PC-9 (cell line): Measurements from ENCODE around the gene TAOK2. TPM values are rescaled to one million over a fixed set of nuclear protein-coding genes. Genes with fewer than 3 reads are reported as not detected.

Experiments used
- BruUV-seq: library from RNA; stranded (reverse); fragments of 400-500 nt; replicated peaks from 2 replicates; lab custom pipeline; 2021; lab: Mats Ljungman, UMichigan
- CTCF ChIA-PET: fragments of 300-600 bp; sonication (Branson Sonifier 250); formaldehyde crosslinking; loops from one replicate; lab custom pipeline; 2022; ENCODE audit warnings: antibody characterized with exemption; lab: Charles Lee
- POLR2A ChIA-PET: fragments of 300-600 bp; sonication (Branson Sonifier 250); formaldehyde crosslinking; loops from one replicate; lab custom pipeline; 2022; ENCODE audit warnings: antibody characterized with exemption; ENCODE audit not compliant: unreplicated experiment; lab: Charles Lee
- DNase-seq, 2 experiments: peaks; one replicate each; pipeline versions ENCODE4 v3.0.0 to v3.0.0-alpha.2; 2015 to 2022; ENCODE audit warnings: mixed read lengths in 1 of 2
- H2AFZ ChIP-seq: fragments of 200-600 bp; sonication (generic); 2 replicates; pipeline ENCODE4 v1.8.1; 2017; ENCODE audit warnings: antibody characterized with exemption
- H3F3A ChIP-seq: fragments of 200-600 bp; sonication (generic); 2 replicates; pipeline ENCODE4 v1.8.1; 2017; ENCODE audit warnings: antibody characterized with exemption, mild to moderate bottlenecking, low read depth; ENCODE audit not compliant: insufficient read depth
- H3K27ac ChIP-seq: fragments of 200-600 bp; sonication (generic); 2 replicates; pipeline ENCODE4 v1.6.1; 2016; ENCODE audit warnings: mixed run types
- H3K27me3 ChIP-seq: fragments of 200-600 bp; sonication (generic); 2 replicates; pipeline ENCODE4 v1.6.1; 2016; ENCODE audit warnings: low read depth, mixed run types; ENCODE audit not compliant: insufficient read depth
- H3K36me3 ChIP-seq: fragments of 200-600 bp; sonication (generic); 2 replicates; pipeline ENCODE4 v1.6.1; 2016; ENCODE audit warnings: low read depth, mixed run types
- H3K4me1 ChIP-seq: fragments of 200-600 bp; sonication (generic); replicated peaks from 2 replicates; pipeline ENCODE4 v1.6.1; 2016; ENCODE audit warnings: mixed run types; ENCODE audit not compliant: insufficient read depth
- H3K4me2 ChIP-seq: fragments of 200-600 bp; sonication (generic); 2 replicates; pipeline ENCODE4 v1.6.1; 2017; ENCODE audit warnings: mixed run types
- H3K4me3 ChIP-seq: fragments of 200-600 bp; sonication (generic); 2 replicates; pipeline ENCODE4 v1.6.1; 2016; ENCODE audit warnings: mixed run types
- H3K79me2 ChIP-seq: fragments of 200-600 bp; sonication (generic); 2 replicates; pipeline ENCODE4 v1.6.1; 2017; ENCODE audit warnings: low read depth, mixed run types
- H3K9me2 ChIP-seq: fragments of 200-600 bp; sonication (generic); 2 replicates; pipeline ENCODE4 v1.8.1; 2017; ENCODE audit warnings: mild to moderate bottlenecking; ENCODE audit not compliant: insufficient read depth
- H3K9me3 ChIP-seq: fragments of 200-600 bp; sonication (generic); 2 replicates; pipeline ENCODE4 v1.8.1; 2016; ENCODE audit warnings: low read depth; ENCODE audit not compliant: insufficient read depth
- H4K20me1 ChIP-seq: fragments of 200-600 bp; sonication (generic); 2 replicates; pipeline ENCODE4 v1.8.1; 2017; ENCODE audit not compliant: insufficient read depth
- EZH2 ChIP-seq: fragments of 200-600 bp; sonication (generic); IDR thresholded peaks from 2 replicates; pipeline ENCODE4 v1.8.0; 2017; ENCODE audit warnings: antibody characterized with exemption, low read depth
- intact Hi-C: fragments of 100-400 bp; cut with micrococcal nuclease; formaldehyde crosslinking; loops from one replicate; pipeline ENCODE4 v1.10.0; 2022; ENCODE audit not compliant: unreplicated experiment
- total RNA-seq: library from RNA; stranded (reverse); gene quantifications from 2 replicates; pipeline ENCODE4 v1.2.3, GENCODE V29; 2021
- TF ChIP-seq, protein P1 (sequence below): fragments of 200-600 bp; sonication (generic); conservative IDR thresholded peaks from 2 replicates; pipeline ENCODE4 v1.6.1; 2017; ENCODE audit warnings: mixed run types, antibody characterized with exemption, mild to moderate bottlenecking, moderate library complexity

Gene TAOK2
- total RNA-seq, 1 experiment from 2014 or later: 82.9 TPM

DNA sequence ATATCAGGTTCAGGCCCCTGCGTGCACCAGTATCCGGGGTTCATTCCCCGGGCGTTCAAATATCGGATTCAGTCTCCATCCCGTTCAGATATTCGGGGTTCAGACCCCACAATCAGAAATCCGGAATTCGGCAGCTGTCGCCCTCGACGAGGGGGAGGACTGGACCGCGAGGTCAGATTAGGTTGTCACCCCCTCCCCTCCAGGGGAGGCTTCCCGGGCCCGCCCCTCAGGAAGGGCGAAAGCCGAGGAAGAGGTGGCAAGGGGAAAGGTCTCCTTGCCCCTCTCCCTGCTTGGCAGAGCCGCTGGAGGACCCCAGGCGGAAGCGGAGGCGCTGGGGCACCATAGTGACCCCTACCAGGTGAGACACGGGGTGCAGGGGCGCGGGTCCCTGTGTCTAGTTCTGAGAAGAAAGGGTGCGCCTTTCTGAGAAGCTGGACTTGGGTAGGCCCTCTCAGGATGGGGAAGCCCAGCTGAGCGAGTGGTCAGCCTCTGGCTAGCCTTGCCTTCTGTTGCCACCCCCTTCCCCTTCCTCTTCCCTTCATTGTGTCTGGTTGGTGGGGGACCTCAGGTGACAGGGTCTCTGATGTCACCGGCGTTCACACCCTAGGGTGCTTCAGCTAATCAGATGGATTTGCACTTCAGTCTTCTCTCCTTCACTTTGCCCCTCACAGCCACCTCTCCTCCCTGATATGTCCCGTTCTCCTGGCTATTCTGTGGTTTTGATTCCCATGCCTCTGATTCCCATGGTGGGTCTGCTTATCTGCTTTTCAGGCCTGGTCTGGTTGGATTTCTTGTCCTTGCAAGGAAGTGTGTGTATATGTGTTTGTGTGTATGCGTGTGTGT, 844 bp downstream of the TAOK2 start:
- Histone ChIP-seq H3K27ac (peak overlapping the region; percentile 8; the same call in 1 of the 2 replicates), H3K9me2 (no peaks in the 10 kb centered on the region), H3K27me3 (no peaks in the 10 kb centered on the region), H3K4me3 (peak overlapping the region; percentile 84), H2AFZ (peak overlapping the region; percentile 94), H4K20me1 (peaks cover 21% of the 10 kb centered on the region; the same call in 1 of the 2 replicates), H3K36me3 (peaks cover 11% of the 10 kb centered on the region; the same call in 1 of the 2 replicates), H3K79me2 (peaks cover 41% of the 10 kb centered on the region), H3F3A (peaks cover 15% of the 10 kb centered on the region; the same call in 1 of the 2 replicates), H3K4me2 (peak overlapping the region; percentile 91), H3K4me1 (peaks cover 19% of the 10 kb centered on the region), H3K9me3 (no peaks in the 10 kb centered on the region)
- peak in 1 of 2 experiments; percentile 32 for DNase-seq
- TSS peak; percentile 98 for BruUV-seq
- intact Hi-C loops: no loop called here
- ChIA-PET POLR2A (interaction anchor here (1.3 to 1.7 kb wide), 2 partner anchors 13 to 48 kb away, joined by 22 read pairs; partner anchors contain the start of genes KCTD13 and TMEM219), CTCF (interaction anchor here (0.9 kb wide), 1 partner anchor 49 kb away, joined by 3 read pairs; the partner anchor contains the start of gene KCTD13)
- TF ChIP-seq EZH2: no peak
- TF ChIP-seq, protein P1, sequence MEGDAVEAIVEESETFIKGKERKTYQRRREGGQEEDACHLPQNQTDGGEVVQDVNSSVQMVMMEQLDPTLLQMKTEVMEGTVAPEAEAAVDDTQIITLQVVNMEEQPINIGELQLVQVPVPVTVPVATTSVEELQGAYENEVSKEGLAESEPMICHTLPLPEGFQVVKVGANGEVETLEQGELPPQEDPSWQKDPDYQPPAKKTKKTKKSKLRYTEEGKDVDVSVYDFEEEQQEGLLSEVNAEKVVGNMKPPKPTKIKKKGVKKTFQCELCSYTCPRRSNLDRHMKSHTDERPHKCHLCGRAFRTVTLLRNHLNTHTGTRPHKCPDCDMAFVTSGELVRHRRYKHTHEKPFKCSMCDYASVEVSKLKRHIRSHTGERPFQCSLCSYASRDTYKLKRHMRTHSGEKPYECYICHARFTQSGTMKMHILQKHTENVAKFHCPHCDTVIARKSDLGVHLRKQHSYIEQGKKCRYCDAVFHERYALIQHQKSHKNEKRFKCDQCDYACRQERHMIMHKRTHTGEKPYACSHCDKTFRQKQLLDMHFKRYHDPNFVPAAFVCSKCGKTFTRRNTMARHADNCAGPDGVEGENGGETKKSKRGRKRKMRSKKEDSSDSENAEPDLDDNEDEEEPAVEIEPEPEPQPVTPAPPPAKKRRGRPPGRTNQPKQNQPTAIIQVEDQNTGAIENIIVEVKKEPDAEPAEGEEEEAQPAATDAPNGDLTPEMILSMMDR: no peak

DNA sequence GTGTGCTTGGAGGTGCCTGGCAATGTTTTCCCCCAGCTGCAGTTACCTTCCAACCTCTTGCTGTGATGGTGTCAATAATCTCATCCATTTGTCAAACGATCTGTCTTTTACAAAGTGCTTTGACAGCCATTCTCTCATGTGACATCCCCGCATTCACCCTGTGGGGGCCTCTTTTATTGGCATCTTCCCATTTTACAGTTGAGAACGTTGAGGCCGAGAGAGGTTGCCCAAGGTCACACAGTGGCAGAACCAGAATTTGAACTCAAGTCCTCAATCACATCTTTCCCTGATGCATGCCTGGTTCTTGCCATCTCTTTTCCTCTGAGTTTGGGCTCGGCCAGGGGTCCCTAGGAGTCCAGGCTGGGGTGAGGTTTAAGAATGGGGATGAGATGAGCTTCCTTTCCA, 1.5 kb downstream of the TAOK2 start:
- H3K79me2 ChIP-seq: peaks cover 41% of the 10 kb centered on the region
- intact Hi-C loops: no loop called here
- H3K4me3 ChIP-seq: peak overlapping the region; percentile 84
- no peak for DNase-seq
- H4K20me1 ChIP-seq: peaks cover 21% of the 10 kb centered on the region; the same call in 1 of the 2 replicates
- CTCF ChIA-PET: interaction anchor here (0.5 to 0.6 kb wide), 2 partner anchors 19 to 74 kb away, joined by 3 to 6 read pairs; no protein-coding TSS in a partner anchor
- no peaks in the 10 kb centered on the region for H3K9me2 ChIP-seq
- peak overlapping the region; percentile 91 for H3K4me2 ChIP-seq
- no peak overlapping the region for H2AFZ ChIP-seq
- H3K27me3 ChIP-seq: no peaks in the 10 kb centered on the region
- TF ChIP-seq, protein P1: no peak
- TF ChIP-seq EZH2: no peak
- H3K27ac ChIP-seq: no peak overlapping the region
- TSS peak; percentile 37 for BruUV-seq
- peaks cover 17% of the 10 kb centered on the region; the same call in 1 of the 2 replicates for H3K36me3 ChIP-seq
- H3K4me1 ChIP-seq: peaks cover 19% of the 10 kb centered on the region
- peaks cover 15% of the 10 kb centered on the region; the same call in 1 of the 2 replicates for H3F3A ChIP-seq
- no peaks in the 10 kb centered on the region for H3K9me3 ChIP-seq
- POLR2A ChIA-PET: no interaction called here

DNA sequence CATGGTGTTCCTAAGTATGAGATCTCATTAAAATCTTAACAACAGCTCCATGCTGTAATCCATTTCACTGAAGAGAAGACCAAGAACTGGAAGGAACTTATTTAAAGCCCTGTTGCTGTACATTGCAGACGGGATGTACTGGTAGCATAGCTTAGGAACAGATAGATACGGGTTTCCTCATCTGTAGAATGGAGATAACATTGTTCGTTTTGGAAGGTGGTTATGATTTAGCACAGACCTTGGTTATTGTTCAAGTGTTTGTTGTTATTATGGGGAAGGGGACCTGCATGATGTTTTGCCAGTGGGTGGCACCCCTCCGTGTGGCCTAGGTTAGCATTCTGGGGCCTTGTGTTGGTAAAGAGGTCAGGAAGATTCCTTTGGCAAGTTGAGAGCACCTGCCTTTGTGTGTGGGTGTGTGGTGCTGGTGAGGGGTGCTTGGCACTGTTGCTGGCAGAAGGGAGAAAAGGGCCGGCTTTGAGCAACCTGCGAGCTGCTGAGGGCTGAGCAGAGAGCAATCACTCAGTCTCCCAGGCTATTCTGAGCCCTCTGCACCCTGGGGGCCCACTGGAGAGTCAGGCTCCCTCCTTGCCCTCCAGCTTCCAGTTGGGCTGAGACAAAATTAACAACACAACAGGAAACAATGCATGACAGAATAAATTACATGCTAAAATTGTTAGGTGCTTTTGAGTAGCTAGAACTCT, 2.3 kb downstream of the TAOK2 start:
- ChIA-PET CTCF (interaction anchor here (0.5 to 0.6 kb wide), 2 partner anchors 18 to 75 kb away, joined by 3 to 6 read pairs; no protein-coding TSS in a partner anchor), POLR2A (interaction anchor here (0.6 kb wide), 1 partner anchor 20 kb away, joined by 5 read pairs; the partner anchor contains the start of gene HIRIP3)
- Histone ChIP-seq H3K36me3 (peaks cover 22% of the 10 kb centered on the region; the same call in 1 of the 2 replicates), H3K27ac (no peak overlapping the region), H3K9me3 (no peaks in the 10 kb centered on the region), H3K4me2 (peak overlapping the region; percentile 91), H3F3A (peaks cover 15% of the 10 kb centered on the region; the same call in 1 of the 2 replicates), H3K4me3 (peak overlapping the region; percentile 84; the same call in 1 of the 2 replicates), H3K4me1 (peaks cover 19% of the 10 kb centered on the region), H4K20me1 (peaks cover 21% of the 10 kb centered on the region; the same call in 1 of the 2 replicates), H3K9me2 (no peaks in the 10 kb centered on the region), H3K27me3 (no peaks in the 10 kb centered on the region), H3K79me2 (peaks cover 41% of the 10 kb centered on the region), H2AFZ (no peak overlapping the region)
- BruUV-seq: no TSS peak
- no peak for TF ChIP-seq EZH2
- TF ChIP-seq, protein P1: no peak
- intact Hi-C loops: no loop called here
- DNase-seq: no peak
